ENCODE data around the gene TPRN. TPM values are rescaled to one million over a fixed set of nuclear protein-coding genes. Genes with fewer than 3 reads are reported as not detected.

Gene TPRN
- total and polyA plus RNA-seq, 9 of the 15 experiments (the other 6 are each of a cell fraction or from before 2014, with no cell fraction given): 0.31 to 31.9 (median 4.4) TPM

- TF ChIP-seq FOXO4 (CRISPR knock-in tag; IDR thresholded peaks at IDR 0.05) (no peak), GATAD2A (IDR thresholded peaks at IDR 0.05) (no peak), CBX3 (IDR thresholded peaks at IDR 0.05; ENCODE audit: borderline replicate concordance in 1 of 2, low read length in 2 of 2) (no peak), RAD21 (CRISPR knock-in tag; conservative IDR thresholded peaks at IDR 0.05 in 1 of 2, IDR thresholded peaks at IDR 0.05 in 1 of 2) (no peak)
Observed at GRCh38 chr9:137242269-137243203, 42.0 kb upstream of the TPRN start (continued).

GRCh38 chr9:137241490-137242268 lies 41.1 kb upstream of the TPRN start:
- WGBS (ENCODE audit: insufficient coverage, low coverage, missing lambda C conversion rate): under 1% methylated on average over 43 of the region's 83 CpGs
- intact Hi-C loops (cut with micrococcal nuclease) (loop anchor here (1.0 to 10.0 kb wide), 4 partner anchors 13 to 457 kb away; partner anchors contain the start of genes NELFB, NRARP and TOR4A), in situ Hi-C loops (cut with MboI) (loop anchor here (25.0 kb wide), 1 partner anchor 454 kb away; the partner anchor contains the start of genes CCDC183 and TMEM141)
- peaks cover 57% of the 10 kb centered on the region for H3K79me2 ChIP-seq (ENCODE audit: control insufficient read depth, insufficient read depth, low read length)
- H3K4me2 ChIP-seq (ENCODE audit: insufficient read depth, low read length): peak overlapping the region; percentile 95
- peaks cover 28 to 91% of the 10 kb centered on the region in 2 experiments for H3K4me1 ChIP-seq (replicated peaks in 1 of 2; ENCODE audit: control insufficient read depth in 2 of 2, insufficient read depth in 2 of 2, low read length in 2 of 2)
- no peak for FAIRE-seq
- peak; percentile 11 for ATAC-seq
- DNase-seq (ENCODE audit: extremely low read depth in 1 of 4, low spot score in 3 of 4): peak; percentile 77 to 88 (median 85)
- H3K4me3 ChIP-seq: peak overlapping the region; percentile 96
- no TSS peak for BruUV-seq (replicated peaks)
- POLR2A ChIA-PET: interaction anchor here (0.6 to 6.5 kb wide), 29 partner anchors 9 to 515 kb away, joined by 3 to 221 read pairs (median 5); partner anchors contain the start of genes ANAPC2, CYSRT1, NELFB and SLC34A3
- peaks cover 30% of the 10 kb centered on the region for H3K36me3 ChIP-seq (ENCODE audit: control insufficient read depth, insufficient read depth, low read length)
- H3K27me3 ChIP-seq (ENCODE audit: control insufficient read depth in 2 of 2, insufficient read depth in 2 of 2, low read length in 2 of 2): no peaks in the 10 kb centered on the region
- CTCF ChIA-PET (ENCODE audit: low intra/inter-chr PET ratio): no interaction called here
- H4K20me1 ChIP-seq (replicated peaks; ENCODE audit: control insufficient read depth, insufficient read depth, low read length): peaks cover 30% of the 10 kb centered on the region
- H2AFZ ChIP-seq (ENCODE audit: low read depth, low read length): no peak overlapping the region
- peak overlapping the region; percentile 90 for H3K27ac ChIP-seq (ENCODE audit: extremely low read depth, low read depth, low read length)
- H3K9ac ChIP-seq (ENCODE audit: insufficient read depth in 1 of 2, low read depth in 2 of 2, low read length in 2 of 2): peak overlapping the region; percentile 87 to 100
- no peaks in the 10 kb centered on the region for H3K9me3 ChIP-seq (replicated peaks; ENCODE audit: control insufficient read depth, insufficient read depth, low read depth, low read length)
- peaks cover 4% of the 10 kb centered on the region for H3K9me1 ChIP-seq (ENCODE audit: control insufficient read depth, insufficient read depth, low read length)
- TF ChIP-seq GATA2 (CRISPR knock-in tag; IDR thresholded peaks at IDR 0.05) (no peak), HBP1 (CRISPR knock-in tag; IDR thresholded peaks at IDR 0.05) (no peak), NR3C1 (CRISPR knock-in tag; IDR thresholded peaks at IDR 0.05) (0 out of 2 replicates have a peak, but pooled peaks have one; percentile 61), PHF20 (IDR thresholded peaks at IDR 0.05; ENCODE audit: partially characterized antibody) (peak; percentile 25), FOXA3 (CRISPR knock-in tag; conservative IDR thresholded peaks at IDR 0.05 in 1 of 2, IDR thresholded peaks at IDR 0.05 in 1 of 2) (peak in 1 of 2 experiments; percentile 13; a peak in 1 of 4 replicates), SIRT6 (IDR thresholded peaks at IDR 0.05; ENCODE audit: low read depth, low read length) (no peak), NFE2L1 (tag; IDR thresholded peaks at IDR 0.05; ENCODE audit: borderline replicate concordance, low read depth) (no peak), ZFX (CRISPR knock-in tag; IDR thresholded peaks at IDR 0.05) (peak; percentile 43; the same call in 1 of the 2 replicates), GATAD2A (IDR thresholded peaks at IDR 0.05) (0 out of 2 replicates have a peak, but pooled peaks have one; percentile 50)
